Transverse colon (tissue), 4 donors: ENCODE measurements around the gene SMAD5. TPM values are rescaled to one million over a fixed set of nuclear protein-coding genes. Genes with fewer than 3 reads are reported as not detected.

Experiments used
- DNase-seq: peaks from one replicate; pipeline ENCODE4 v3.0.0-alpha.2; 2019
- H3K27ac ChIP-seq, 4 donors: fragments of 200-600 bp; sonication (generic); 2 replicates each; pipeline ENCODE4 v1.5.1; 2016 to 2018; ENCODE audit warnings: inconsistent platforms in 4 of 4
- H3K27me3 ChIP-seq: fragments of 200-600 bp; sonication (generic); 2 replicates; pipeline ENCODE4 v1.5.1; 2017; ENCODE audit warnings: inconsistent platforms
- H3K36me3 ChIP-seq, 4 donors: fragments of 200-600 bp; sonication (generic); 2 replicates each; pipeline ENCODE4 v1.5.1; 2017 to 2019; ENCODE audit warnings: inconsistent platforms in 4 of 4
- H3K4me1 ChIP-seq, 4 donors: fragments of 200-600 bp; sonication (generic); 2 replicates each; pipeline ENCODE4 v1.5.1; 2017 to 2020; ENCODE audit warnings: inconsistent platforms in 4 of 4
- H3K4me3 ChIP-seq, 4 donors: fragments of 200-600 bp; sonication (generic); 1 replicate in 1 of 4; 2 replicates in 3 of 4; pipeline versions ENCODE4 v1.5.1 to v1.6.1; 2017 to 2019; ENCODE audit warnings: inconsistent platforms in 4 of 4
- H3K9me3 ChIP-seq, 2 donors: fragments of 200-600 bp; sonication (generic); 2 replicates each; pipeline ENCODE4 v1.5.1; 2017 to 2019; ENCODE audit warnings: inconsistent platforms in 2 of 2
- CTCF ChIP-seq, 5 experiments: fragments of 200-600 bp in 3 of 5; fragments of 450-650 bp in 2 of 5; sonication (generic) in 3 of 5; IDR thresholded peaks; 1 replicate in 2 of 5; 2 replicates in 3 of 5; pipeline ENCODE4 v1.5.1; 2016 to 2017; ENCODE audit warnings: antibody characterized with exemption in 5 of 5, inconsistent platforms in 3 of 5, mild to moderate bottlenecking in 2 of 5, moderate library complexity in 1 of 5
- EP300 ChIP-seq: sonication (generic); formaldehyde crosslinking; IDR thresholded peaks from one replicate; pipeline ENCODE4 v1.6.1; 2017; ENCODE audit warnings: antibody characterized with exemption, low read depth
- POLR2A ChIP-seq: fragments of 450-650 bp; IDR thresholded peaks from one replicate; pipeline ENCODE4 v1.6.1; 2016; ENCODE audit warnings: antibody characterized with exemption, mild to moderate bottlenecking, moderate library complexity
- POLR2AphosphoS5 ChIP-seq, 3 donors: sonication (generic); formaldehyde crosslinking; IDR thresholded peaks; one replicate each; pipeline ENCODE4 v1.6.1; 2016; ENCODE audit warnings: antibody characterized with exemption in 3 of 3
- WGBS, 2 donors: methylation state at CpG; one replicate each; pipeline ENCODE4 v1.1.5; 2018; ENCODE audit warnings: low coverage in 1 of 2; 5-methylcytosine and 5-hydroxymethylcytosine counted together
- in situ Hi-C, 4 donors: fragments of 200-750 bp; cut with MboI; loops; one replicate each; pipeline versions ENCODE4 v1.15.0 to v1.15.1; 2017; ENCODE audit warnings: low sequenced_read_pairs in 3 of 4, low pct_ligation_motif_present in 1 of 4, low pct_unique_long_range_greater_than_20kb in 1 of 4
- intact Hi-C: fragments of 100-400 bp; cut with DNase I; formaldehyde crosslinking; loops from one replicate; pipeline ENCODE4 v1.15.1; 2023; ENCODE audit warnings: low total_unique reads
- total RNA-seq, 4 donors: library from RNA; depleted of rRNA; stranded (reverse); fragments of >200 nt; gene quantifications; one replicate each; pipeline ENCODE4 v1.1.0, GENCODE V29; 2016

SMAD5 gene
- total RNA-seq, 4 donors from 2014 or later, result 14.2 to 272 (median 32.7) TPM

- intact Hi-C loops (no loop called here), in situ Hi-C loops (no loop called here)
- TF ChIP-seq EP300, result no peak
- no peak for TF ChIP-seq POLR2AphosphoS5 (IDR thresholded peaks at IDR 0.05)
- TF ChIP-seq POLR2A, result no peak
- no peak for TF ChIP-seq CTCF (IDR thresholded peaks at IDR 0.05)
- Histone ChIP-seq H3K27ac (no peak overlapping the region), H3K4me1 (peaks cover 0 to 60% (median 20%) of the 10 kb centered on the region in 4 donors), H3K36me3 (no peaks in the 10 kb centered on the region), H3K4me3 (no peak overlapping the region), H3K27me3 (no peaks in the 10 kb centered on the region), H3K9me3 (no peaks in the 10 kb centered on the region)
- no peak for DNase-seq
Measured at GRCh38 chr5:136147632-136148031, 15.0 kb downstream of the SMAD5 start.

DNA sequence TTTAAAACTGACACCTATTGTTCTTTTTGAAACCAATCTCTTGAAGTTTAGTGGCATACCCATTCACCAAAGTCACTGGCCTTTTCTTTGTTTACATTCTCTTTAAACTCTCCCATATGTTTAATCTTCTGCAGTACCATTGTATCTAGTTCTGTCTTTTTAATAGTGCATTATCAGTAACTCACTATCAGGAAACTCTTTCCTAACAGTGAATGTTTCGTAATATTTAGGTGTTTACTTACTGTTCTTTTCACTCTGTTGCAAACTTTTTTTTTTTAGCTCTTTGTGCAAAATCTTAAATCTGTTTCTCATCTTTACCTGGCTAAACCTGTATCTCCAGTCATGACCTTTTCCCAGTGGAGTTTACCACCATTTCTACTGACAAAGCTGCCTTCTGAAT is 17.2 kb downstream of the SMAD5 start:
- TF ChIP-seq POLR2AphosphoS5 (IDR thresholded peaks at IDR 0.05) (no peak), EP300 (no peak), CTCF (IDR thresholded peaks at IDR 0.05) (no peak), POLR2A (no peak)
- WGBS, 2 donors, result 59% methylated on average over 1 of the region's 1 CpG; no CpG with 5 or more reads in 1 of the 2 donors
- Histone ChIP-seq H3K36me3 (peaks cover 0 to 14% (median 7%) of the 10 kb centered on the region in 4 donors), H3K4me1 (peaks cover 0 to 38% (median 8%) of the 10 kb centered on the region in 4 donors), H3K4me3 (no peak overlapping the region), H3K27ac (no peak overlapping the region), H3K9me3 (no peaks in the 10 kb centered on the region), H3K27me3 (no peaks in the 10 kb centered on the region)
- in situ Hi-C loops, result no loop called here
- intact Hi-C loops, result no loop called here
- no peak for DNase-seq

- H3K4me1 ChIP-seq, result peaks cover 0 to 13% (median 0%) of the 10 kb centered on the region in 4 donors
- H3K36me3 ChIP-seq, result peaks cover 0 to 22% (median 8%) of the 10 kb centered on the region in 4 donors
- TF ChIP-seq POLR2A (no peak), EP300 (no peak), POLR2AphosphoS5 (IDR thresholded peaks at IDR 0.05) (no peak), CTCF (IDR thresholded peaks at IDR 0.05) (no peak)
Measured at GRCh38 chr5:136153581-136154236, 21.1 kb downstream of the SMAD5 start.

GRCh38 chr5:136155078-136155477 is 22.4 kb downstream of the SMAD5 start:
- Histone ChIP-seq H3K4me3 (no peak overlapping the region), H3K4me1 (peaks cover 0 to 16% (median 5%) of the 10 kb centered on the region in 4 donors), H3K9me3 (no peaks in the 10 kb centered on the region), H3K27ac (no peak overlapping the region), H3K36me3 (peaks cover 0 to 22% (median 8%) of the 10 kb centered on the region in 4 donors), H3K27me3 (no peaks in the 10 kb centered on the region)
- 99 to 100% methylated on average over 2 of the region's 2 CpGs for WGBS, 2 donors
- intact Hi-C loops, result no loop called here
- TF ChIP-seq CTCF (IDR thresholded peaks at IDR 0.05), result no peak
- no peak for TF ChIP-seq POLR2A
- TF ChIP-seq EP300, result no peak
- TF ChIP-seq POLR2AphosphoS5 (IDR thresholded peaks at IDR 0.05), result no peak
- in situ Hi-C loops, result no loop called here
- DNase-seq, result no peak

More at GRCh38 chr5:136153581-136154236, 21.1 kb downstream of the SMAD5 start:
- intact Hi-C loops (no loop called here), in situ Hi-C loops (no loop called here)
- Histone ChIP-seq H3K27ac (no peak overlapping the region), H3K9me3 (no peaks in the 10 kb centered on the region), H3K4me3 (no peak overlapping the region), H3K27me3 (no peaks in the 10 kb centered on the region)
- DNase-seq, result no peak
- WGBS, 2 donors, result 92 to 95% methylated on average over 11 of the region's 11 CpGs
